Progenitor cell of endocrine pancreas (in vitro differentiated cells): ENCODE measurements around the gene NUP93. TPM values are rescaled to one million over a fixed set of nuclear protein-coding genes. Genes with fewer than 3 reads are reported as not detected.

Source experiments
- DNase-seq: peaks from one replicate; pipeline ENCODE4 v3.0.0; 2021; ENCODE audit warnings: low spot score; ENCODE audit not compliant: unreplicated experiment
- H3K27ac Mint-ChIP-seq: 2 replicates; pipeline ENCODE4 v1.8.0; 2021; ENCODE audit warnings: mild to moderate bottlenecking, moderate library complexity, mixed read lengths
- H3K27me3 Mint-ChIP-seq: 2 replicates; pipeline ENCODE4 v1.8.0; 2021; ENCODE audit warnings: mixed read lengths
- H3K36me3 Mint-ChIP-seq: 2 replicates; pipeline ENCODE4 v1.8.0; 2022; ENCODE audit warnings: mixed read lengths; ENCODE audit not compliant: insufficient read depth
- H3K4me1 Mint-ChIP-seq: 2 replicates; pipeline ENCODE4 v1.8.0; 2021; ENCODE audit warnings: low read depth, mixed read lengths
- H3K4me3 Mint-ChIP-seq: 2 replicates; pipeline ENCODE4 v1.8.0; 2021; ENCODE audit warnings: low read depth, mild to moderate bottlenecking, moderate library complexity, mixed read lengths
- H3K9me3 Mint-ChIP-seq: 2 replicates; pipeline ENCODE4 v1.8.0; 2021; ENCODE audit warnings: low read depth, mixed read lengths
- total RNA-seq: library from RNA; stranded (reverse); gene quantifications from 2 replicates; pipeline ENCODE4 v1.2.1, GENCODE V29; 2021
- TF ChIP-seq, protein P1 (sequence below): fragments of 200-600 bp; sonication (generic); IDR thresholded peaks from one replicate; pipeline ENCODE4 v1.5.0; 2021; ENCODE audit warnings: antibody characterized with exemption, mild to moderate bottlenecking; ENCODE audit not compliant: unreplicated experiment

The NUP93 gene
- total RNA-seq, 1 donor from 2014 or later, result 74.4 TPM

DNA sequence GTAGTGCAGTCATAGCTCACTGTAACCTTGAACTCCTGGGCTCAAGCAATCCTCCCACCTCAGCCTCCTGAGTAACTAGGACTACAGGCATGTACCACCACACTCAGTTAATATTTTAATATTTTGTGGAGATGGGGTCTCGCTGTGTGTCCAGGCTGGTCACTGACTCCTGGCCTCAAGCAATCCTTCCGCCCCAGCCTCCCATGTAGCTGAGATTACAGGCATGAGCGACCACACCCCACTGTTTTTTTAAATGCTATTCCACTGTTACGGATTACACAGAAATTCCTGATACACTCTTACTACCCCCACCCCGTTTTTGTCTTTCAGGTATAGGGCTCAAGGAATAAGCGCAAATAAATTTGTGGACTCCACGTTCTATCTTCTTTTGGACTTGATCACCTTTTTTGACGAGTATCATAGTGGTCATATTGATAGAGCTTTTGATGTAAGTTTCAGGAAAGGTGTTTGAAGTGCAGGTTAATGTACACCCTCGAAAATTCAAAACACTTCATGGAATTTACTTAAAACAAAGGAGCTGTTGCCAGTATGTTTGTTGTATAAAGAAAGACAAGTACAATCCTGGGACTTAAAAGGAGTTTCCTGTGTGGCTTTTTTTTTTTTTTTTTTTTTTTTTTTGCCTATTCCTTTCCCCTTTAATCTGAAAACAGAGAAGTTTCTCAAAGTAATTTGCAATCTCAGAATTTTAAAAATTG, 108.9 kb downstream of the NUP93 start:
- no peaks in the 10 kb centered on the region for H3K9me3 Mint-ChIP-seq
- H3K4me1 Mint-ChIP-seq, result peaks cover 7% of the 10 kb centered on the region
- peaks cover 24% of the 10 kb centered on the region for H3K36me3 Mint-ChIP-seq

DNA sequence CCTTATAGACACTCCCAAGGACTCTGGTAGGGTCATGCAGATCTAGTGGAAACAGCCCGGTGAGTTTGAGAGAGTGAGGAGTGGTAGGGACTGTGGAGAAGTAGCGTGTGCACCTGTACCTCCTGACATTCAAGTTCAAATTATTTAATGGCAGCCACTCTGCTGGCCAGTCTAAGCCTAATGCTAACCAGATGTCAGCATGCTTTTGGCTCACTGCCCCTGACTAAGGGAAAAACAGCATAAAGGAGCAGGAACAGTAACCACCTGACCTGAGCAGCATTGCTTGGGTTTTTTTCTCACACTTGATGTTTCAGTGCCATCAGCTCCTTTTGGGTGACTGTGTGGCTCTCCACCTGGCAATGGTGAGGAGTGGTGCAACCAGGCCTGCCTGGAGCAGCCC, 111.3 kb downstream of the NUP93 start:
- Mint-ChIP-seq H3K4me1 (peaks cover 5% of the 10 kb centered on the region), H3K36me3 (peaks cover 29% of the 10 kb centered on the region), H3K4me3 (no peak overlapping the region), H3K9me3 (no peaks in the 10 kb centered on the region), H3K27me3 (no peaks in the 10 kb centered on the region), H3K27ac (no peak overlapping the region)
- DNase-seq, result no peak
- TF ChIP-seq, protein P1, sequence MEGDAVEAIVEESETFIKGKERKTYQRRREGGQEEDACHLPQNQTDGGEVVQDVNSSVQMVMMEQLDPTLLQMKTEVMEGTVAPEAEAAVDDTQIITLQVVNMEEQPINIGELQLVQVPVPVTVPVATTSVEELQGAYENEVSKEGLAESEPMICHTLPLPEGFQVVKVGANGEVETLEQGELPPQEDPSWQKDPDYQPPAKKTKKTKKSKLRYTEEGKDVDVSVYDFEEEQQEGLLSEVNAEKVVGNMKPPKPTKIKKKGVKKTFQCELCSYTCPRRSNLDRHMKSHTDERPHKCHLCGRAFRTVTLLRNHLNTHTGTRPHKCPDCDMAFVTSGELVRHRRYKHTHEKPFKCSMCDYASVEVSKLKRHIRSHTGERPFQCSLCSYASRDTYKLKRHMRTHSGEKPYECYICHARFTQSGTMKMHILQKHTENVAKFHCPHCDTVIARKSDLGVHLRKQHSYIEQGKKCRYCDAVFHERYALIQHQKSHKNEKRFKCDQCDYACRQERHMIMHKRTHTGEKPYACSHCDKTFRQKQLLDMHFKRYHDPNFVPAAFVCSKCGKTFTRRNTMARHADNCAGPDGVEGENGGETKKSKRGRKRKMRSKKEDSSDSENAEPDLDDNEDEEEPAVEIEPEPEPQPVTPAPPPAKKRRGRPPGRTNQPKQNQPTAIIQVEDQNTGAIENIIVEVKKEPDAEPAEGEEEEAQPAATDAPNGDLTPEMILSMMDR, result no peak

More for the DNA sequence above, 108.9 kb downstream of the NUP93 start:
- no peak overlapping the region for H3K4me3 Mint-ChIP-seq
- no peak overlapping the region for H3K27ac Mint-ChIP-seq
- DNase-seq, result no peak
- H3K27me3 Mint-ChIP-seq, result no peaks in the 10 kb centered on the region
- TF ChIP-seq, protein P1, result no peak

DNA sequence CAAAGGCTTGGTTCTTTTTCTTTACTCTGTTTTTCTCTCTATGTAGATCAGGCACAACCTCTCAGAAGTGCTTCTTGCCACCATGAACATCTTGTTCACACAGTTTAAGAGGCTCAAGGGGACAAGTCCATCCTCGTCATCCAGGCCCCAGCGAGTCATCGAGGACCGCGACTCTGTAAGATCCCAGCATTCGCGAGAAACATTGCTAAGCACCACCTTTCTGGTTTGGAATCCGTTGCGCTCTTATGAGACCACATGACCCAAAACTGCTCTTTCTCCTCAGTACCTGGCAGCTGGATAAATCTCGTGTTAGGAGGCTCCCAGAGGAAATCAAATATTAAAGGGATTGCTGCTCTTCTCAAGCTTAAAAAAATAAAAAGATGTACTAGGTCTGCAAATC, 111.7 kb downstream of the NUP93 start:
- no peaks in the 10 kb centered on the region for H3K9me3 Mint-ChIP-seq
- H3K36me3 Mint-ChIP-seq, result peaks cover 26% of the 10 kb centered on the region
- H3K27me3 Mint-ChIP-seq, result no peaks in the 10 kb centered on the region
- TF ChIP-seq, protein P1, result no peak
- H3K4me1 Mint-ChIP-seq, result peaks cover 1% of the 10 kb centered on the region
- H3K27ac Mint-ChIP-seq, result no peak overlapping the region
- no peak overlapping the region for H3K4me3 Mint-ChIP-seq
- no peak for DNase-seq

DNA sequence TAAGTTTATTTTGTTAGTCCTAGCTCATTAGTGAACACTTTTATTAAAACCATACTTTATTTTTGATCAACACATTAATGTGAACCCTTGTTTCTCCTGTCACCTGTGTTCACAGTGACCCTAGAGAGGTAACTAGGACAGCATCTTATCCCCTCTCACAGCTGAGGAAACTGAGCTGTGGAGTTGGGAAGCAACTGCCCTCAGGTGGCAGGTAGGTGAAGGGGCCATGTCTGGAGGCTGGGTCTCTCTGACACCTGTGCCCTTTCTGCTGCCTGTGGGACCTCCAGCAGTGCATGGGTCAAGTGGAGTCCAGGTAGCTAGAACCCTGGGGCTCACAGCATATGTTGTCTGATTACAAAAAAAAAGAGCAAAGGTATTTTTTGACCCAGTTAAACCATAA, 112.2 kb downstream of the NUP93 start:
- H3K9me3 Mint-ChIP-seq, result no peaks in the 10 kb centered on the region
- peaks cover 24% of the 10 kb centered on the region for H3K36me3 Mint-ChIP-seq
- H3K27me3 Mint-ChIP-seq, result no peaks in the 10 kb centered on the region
- DNase-seq, result no peak
- H3K4me3 Mint-ChIP-seq, result no peak overlapping the region
- no peaks in the 10 kb centered on the region for H3K4me1 Mint-ChIP-seq
- TF ChIP-seq, protein P1, result no peak
- no peak overlapping the region for H3K27ac Mint-ChIP-seq

DNA sequence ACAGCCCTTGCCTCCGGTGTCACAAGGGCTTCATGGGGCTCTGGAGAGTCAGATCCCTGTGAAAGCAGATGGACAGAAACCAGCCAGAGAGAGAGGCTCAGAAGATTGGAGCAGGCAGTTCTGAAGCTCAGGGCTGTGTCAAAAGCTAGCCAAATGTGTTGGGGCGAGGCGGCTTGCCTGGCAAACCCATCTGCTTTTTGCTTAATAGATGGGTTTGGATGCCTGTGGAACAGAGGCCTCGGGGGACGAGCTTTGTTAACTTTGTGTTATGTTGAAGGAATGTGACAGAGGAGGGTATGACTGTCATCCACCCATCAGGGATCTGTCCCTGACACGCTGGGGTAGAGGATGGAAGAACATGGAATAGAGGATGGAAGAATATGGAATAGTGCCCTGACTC, 114.1 kb downstream of the NUP93 start:
- no peaks in the 10 kb centered on the region for H3K9me3 Mint-ChIP-seq
- no peak overlapping the region for H3K27ac Mint-ChIP-seq
- no peaks in the 10 kb centered on the region for H3K27me3 Mint-ChIP-seq
- DNase-seq, result no peak
- peaks cover 3% of the 10 kb centered on the region for H3K4me1 Mint-ChIP-seq
- peaks cover 20% of the 10 kb centered on the region for H3K36me3 Mint-ChIP-seq
- TF ChIP-seq, protein P1, result no peak
- H3K4me3 Mint-ChIP-seq, result no peak overlapping the region
